Measurements from ENCODE around the gene CNIH3. TPM values are rescaled to one million over a fixed set of nuclear protein-coding genes. Genes with fewer than 3 reads are reported as not detected.

CNIH3 gene
- total RNA-seq, 1 donor, result 1.9 TPM

Other genes starting within 250 kb of the CNIH3 start
- gene WDR26, start 181.5 kb upstream of the CNIH3 start, total RNA-seq, result 27.7 TPM

Data from hematopoietic multipotent progenitor cell (in vitro differentiated cells).